HepG2 (cell line): ENCODE data around the gene POU3F3. TPM values are rescaled to one million over a fixed set of nuclear protein-coding genes. Genes with fewer than 3 reads are reported as not detected.

ENCODE experiments used
- ATAC-seq: fragments of 200-7000 bp; cut with Tn5 transposase; 3 replicates; pipeline ENCODE4 v1.9.1; 2020; ENCODE audit warnings: mild to moderate bottlenecking, moderate library complexity
- BruUV-seq: library from RNA; stranded (reverse); fragments of 400-500 nt; replicated peaks from 2 replicates; lab custom pipeline; 2021; lab: Mats Ljungman, UMichigan
- CTCF ChIA-PET: fragments of 300-600 bp; formaldehyde crosslinking; extraction: SDS; loops from one replicate; lab custom pipeline; 2021; ENCODE audit warnings: low total read pairs, inconsistent platforms, low intra/inter-chr PET ratio; lab: Yijun Ruan, JAX
- POLR2A ChIA-PET: fragments of 350-600 bp; sonication (Branson Sonifier 250); formaldehyde crosslinking; loops from one replicate; lab custom pipeline; 2020; ENCODE audit warnings: antibody characterized with exemption, inconsistent platforms; lab: Yijun Ruan, JAX
- DNase-seq: peaks from one replicate; pipeline ENCODE4 v3.0.0-alpha.2; 2015; ENCODE audit warnings: low spot score
- FAIRE-seq: peaks from 3 replicates; lab custom pipeline; 2011; peaks lifted over from hg19 to GRCh38; lab: Jason Lieb, UNC
- H2AFZ ChIP-seq: one replicate; pipeline ENCODE4 v1.6.1; 2011; ENCODE audit warnings: low read length, inconsistent platforms
- H3K27ac ChIP-seq: fragments of 300-600 bp; 3 replicates; pipeline ENCODE4 v1.8.0; 2011; ENCODE audit warnings: mixed run types, mild to moderate bottlenecking, mixed read lengths, low read length, inconsistent platforms; ENCODE audit not compliant: insufficient read depth; ENCODE audit errors: extremely low read length
- H3K27me3 ChIP-seq, 2 experiments: fragments of 200-600 bp in 1 of 2; 2 replicates in 1 of 2; 3 replicates in 1 of 2; pipeline versions ENCODE4 v1.6.0 to v1.8.0; 2011; ENCODE audit warnings: low read length in 2 of 2, mild to moderate bottlenecking in 2 of 2, moderate library complexity in 2 of 2, inconsistent platforms in 1 of 2; ENCODE audit not compliant: insufficient read depth in 2 of 2, control insufficient read depth in 1 of 2
- H3K36me3 ChIP-seq, 2 experiments: fragments of 200-600 bp in 1 of 2; replicated peaks in 1 of 2; 2 replicates in 1 of 2; 3 replicates in 1 of 2; pipeline versions ENCODE4 v1.5.1 to v1.8.0; 2011; ENCODE audit warnings: low read length in 2 of 2, inconsistent platforms in 1 of 2; ENCODE audit not compliant: insufficient read depth in 2 of 2, control insufficient read depth in 1 of 2
- H3K4me1 ChIP-seq: 2 replicates; pipeline ENCODE4 v1.5.1; 2012; ENCODE audit warnings: low read length, inconsistent platforms; ENCODE audit not compliant: insufficient read depth
- H3K4me2 ChIP-seq: 2 replicates; pipeline ENCODE4 v1.6.0; 2011; ENCODE audit warnings: low read depth, low read length, inconsistent platforms
- H3K4me3 ChIP-seq, 3 experiments: fragments of 200-600 bp in 1 of 3; sonication (generic), shearing (Covaris generic) in 1 of 3; replicated peaks in 1 of 3; 2 replicates each; pipeline ENCODE4 v1.5.1; 2011 to 2016; ENCODE audit warnings: low read length in 3 of 3, inconsistent platforms in 2 of 3, low read depth in 2 of 3, mild to moderate bottlenecking in 2 of 3, control low read depth in 1 of 3, mixed read lengths in 1 of 3; ENCODE audit not compliant: insufficient read depth in 1 of 3
- H3K79me2 ChIP-seq: one replicate; pipeline ENCODE4 v1.6.1; 2011; ENCODE audit warnings: low read length, inconsistent platforms; ENCODE audit not compliant: insufficient read depth
- H3K9ac ChIP-seq: 2 replicates; pipeline ENCODE4 v1.6.0; 2011; ENCODE audit warnings: mild to moderate bottlenecking, low read depth, low read length, inconsistent platforms; ENCODE audit not compliant: insufficient read depth
- H3K9me3 ChIP-seq: 2 replicates; pipeline ENCODE4 v1.5.1; 2012; ENCODE audit warnings: mild to moderate bottlenecking, low read length
- H4K20me1 ChIP-seq: 2 replicates; pipeline ENCODE4 v1.6.0; 2011; ENCODE audit warnings: inconsistent platforms, mild to moderate bottlenecking, low read length, moderate library complexity; ENCODE audit not compliant: insufficient read depth
- ATM ChIP-seq: fragments of 450-650 bp; IDR thresholded peaks from 2 replicates; pipeline ENCODE4 v1.7.1; 2017; ENCODE audit warnings: mild to moderate bottlenecking, borderline replicate concordance
- FOXP1 ChIP-seq, 2 experiments: fragments of 450-650 bp in 1 of 2; IDR thresholded peaks; 2 replicates each; pipeline ENCODE4 v1.6.1; 2017 to 2018; ENCODE audit warnings: antibody characterized with exemption in 1 of 2
- MYC ChIP-seq: sonication (generic); formaldehyde crosslinking; IDR thresholded peaks from 2 replicates; pipeline ENCODE4 v1.9.0; 2021; ENCODE audit warnings: missing genetic modification reagents, borderline replicate concordance
- ZFP36 ChIP-seq: fragments of 150-350 bp; IDR thresholded peaks from 2 replicates; pipeline ENCODE4 v1.6.1; 2018; ENCODE audit warnings: borderline replicate concordance, low read length, low read depth; ENCODE audit not compliant: partially characterized antibody
- WGBS: methylation state at CpG from one replicate; pipeline ENCODE4 v1.1.6; 2017; ENCODE audit warnings: low lambda C conversion rate; 5-methylcytosine and 5-hydroxymethylcytosine counted together
- in situ Hi-C: cut with HindIII; loops from 2 replicates; pipeline ENCODE4 v1.10.0; 2017; ENCODE audit warnings: low pct_unique_long_range_greater_than_20kb; ENCODE audit not compliant: extremely low pct_ligation_motif_present
- intact Hi-C: fragments of 100-400 bp; cut with micrococcal nuclease; formaldehyde crosslinking; loops from one replicate; pipeline ENCODE4 v1.10.0; 2022; ENCODE audit not compliant: unreplicated experiment
- polyA plus RNA-seq, 8 experiments: library from polyadenylated mRNA; depleted of rRNA in 3 of 8; stranded (reverse) in 7 of 8; unstranded in 1 of 8; fragments of >200 nt; fragmentation: Illumina TruSeq in 4 of 8; extraction: Trizol in 4 of 8; gene quantifications; 2 replicates each; pipeline versions ENCODE4 v1.2.1 to v1.2.3, GENCODE V29; 2011 to 2016; ENCODE audit warnings: low read depth in 4 of 8, missing spikeins in 1 of 8, mixed read lengths in 1 of 8; ENCODE audit not compliant: insufficient read depth in 1 of 8
- total RNA-seq, 5 experiments: library from RNA; depleted of rRNA; stranded (reverse); fragments of >200 nt; fragmentation: Illumina TruSeq; extraction: Trizol; gene quantifications; 2 replicates each; pipeline ENCODE4 v1.2.3, GENCODE V29; 2016; ENCODE audit warnings: low read depth in 1 of 5
- TF ChIP-seq, protein P1 (sequence below): sonication (generic); formaldehyde crosslinking; IDR thresholded peaks from 2 replicates; pipeline ENCODE4 v1.5.0; 2020; ENCODE audit warnings: mild to moderate bottlenecking, missing genetic modification reagents, borderline replicate concordance
- TF ChIP-seq, protein P2 (sequence below): sonication (generic); formaldehyde crosslinking; IDR thresholded peaks from 2 replicates; pipeline ENCODE4 v1.5.1; 2020; ENCODE audit warnings: mild to moderate bottlenecking, moderate library complexity, missing genetic modification reagents

POU3F3 gene
- total and polyA plus RNA-seq, 2 of the 13 experiments (the other 11 are each of a cell fraction or from before 2014, with no cell fraction given) = not detected

DNA sequence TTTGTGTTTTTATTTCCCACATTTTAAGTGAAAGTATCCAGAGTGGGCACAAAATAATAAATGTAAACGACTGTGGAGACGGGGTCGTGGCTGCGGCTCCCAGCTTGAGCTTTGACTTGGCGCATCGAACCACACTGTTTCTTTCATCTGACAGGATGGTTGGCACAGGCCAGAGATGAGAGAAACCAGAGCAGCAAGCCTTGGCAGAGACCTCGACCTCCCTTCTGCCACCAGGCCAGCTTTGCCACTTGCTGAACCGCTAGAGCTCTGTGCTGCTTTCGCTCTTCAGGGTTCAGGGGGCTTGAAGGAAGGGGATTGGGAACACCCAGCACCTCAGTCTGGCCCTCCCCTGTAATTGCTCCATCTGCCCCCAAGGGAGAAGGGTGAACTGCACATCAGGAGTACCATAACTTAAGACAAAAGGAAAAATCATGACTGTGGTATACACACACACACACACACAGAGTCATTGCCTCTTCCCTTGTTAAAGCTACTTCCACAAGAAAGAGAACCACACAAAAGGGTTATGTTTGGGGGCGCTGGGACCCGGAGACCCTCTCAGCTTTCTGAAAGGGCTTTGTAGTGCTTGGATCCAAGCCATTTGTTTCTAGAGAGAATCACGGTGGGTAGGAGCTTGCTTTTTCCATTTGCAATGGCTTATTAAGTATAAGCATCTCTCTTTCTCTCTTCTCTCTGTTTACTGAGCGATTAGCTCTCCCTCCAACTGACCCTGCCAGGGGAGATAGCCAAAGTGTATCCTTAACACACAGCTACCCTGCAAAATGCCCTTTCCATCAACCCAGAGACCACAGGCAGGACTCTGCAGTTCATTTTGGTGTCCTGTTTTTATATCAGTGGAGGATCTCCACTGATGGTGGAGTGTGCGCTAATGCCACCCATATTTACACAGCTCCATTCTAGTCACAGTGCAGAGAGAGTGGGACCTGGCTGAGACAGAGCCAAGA lies 23.0 kb downstream of the POU3F3 start (continued):
- TF ChIP-seq, protein P1, sequence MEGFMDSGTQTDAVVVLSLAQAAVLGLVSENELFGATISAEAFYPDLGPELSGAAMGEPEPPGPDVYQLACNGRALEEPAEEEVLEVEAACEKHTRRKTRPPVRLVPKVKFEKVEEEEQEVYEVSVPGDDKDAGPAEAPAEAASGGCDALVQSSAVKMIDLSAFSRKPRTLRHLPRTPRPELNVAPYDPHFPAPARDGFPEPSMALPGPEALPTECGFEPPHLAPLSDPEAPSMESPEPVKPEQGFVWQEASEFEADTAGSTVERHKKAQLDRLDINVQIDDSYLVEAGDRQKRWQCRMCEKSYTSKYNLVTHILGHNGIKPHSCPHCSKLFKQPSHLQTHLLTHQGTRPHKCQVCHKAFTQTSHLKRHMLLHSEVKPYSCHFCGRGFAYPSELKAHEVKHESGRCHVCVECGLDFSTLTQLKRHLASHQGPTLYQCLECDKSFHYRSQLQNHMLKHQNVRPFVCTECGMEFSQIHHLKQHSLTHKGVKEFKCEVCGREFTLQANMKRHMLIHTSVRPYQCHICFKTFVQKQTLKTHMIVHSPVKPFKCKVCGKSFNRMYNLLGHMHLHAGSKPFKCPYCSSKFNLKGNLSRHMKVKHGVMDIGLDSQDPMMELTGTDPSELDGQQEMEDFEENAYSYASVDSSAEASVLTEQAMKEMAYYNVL (CRISPR knock-in tag) = no peak
- TF ChIP-seq ZFP36 (no peak), ATM (no peak), MYC (CRISPR knock-in tag) (no peak)
- TF ChIP-seq, protein P2, sequence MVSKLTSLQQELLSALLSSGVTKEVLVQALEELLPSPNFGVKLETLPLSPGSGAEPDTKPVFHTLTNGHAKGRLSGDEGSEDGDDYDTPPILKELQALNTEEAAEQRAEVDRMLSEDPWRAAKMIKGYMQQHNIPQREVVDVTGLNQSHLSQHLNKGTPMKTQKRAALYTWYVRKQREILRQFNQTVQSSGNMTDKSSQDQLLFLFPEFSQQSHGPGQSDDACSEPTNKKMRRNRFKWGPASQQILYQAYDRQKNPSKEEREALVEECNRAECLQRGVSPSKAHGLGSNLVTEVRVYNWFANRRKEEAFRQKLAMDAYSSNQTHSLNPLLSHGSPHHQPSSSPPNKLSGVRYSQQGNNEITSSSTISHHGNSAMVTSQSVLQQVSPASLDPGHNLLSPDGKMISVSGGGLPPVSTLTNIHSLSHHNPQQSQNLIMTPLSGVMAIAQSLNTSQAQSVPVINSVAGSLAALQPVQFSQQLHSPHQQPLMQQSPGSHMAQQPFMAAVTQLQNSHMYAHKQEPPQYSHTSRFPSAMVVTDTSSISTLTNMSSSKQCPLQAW (CRISPR knock-in tag) = no peak

DNA sequence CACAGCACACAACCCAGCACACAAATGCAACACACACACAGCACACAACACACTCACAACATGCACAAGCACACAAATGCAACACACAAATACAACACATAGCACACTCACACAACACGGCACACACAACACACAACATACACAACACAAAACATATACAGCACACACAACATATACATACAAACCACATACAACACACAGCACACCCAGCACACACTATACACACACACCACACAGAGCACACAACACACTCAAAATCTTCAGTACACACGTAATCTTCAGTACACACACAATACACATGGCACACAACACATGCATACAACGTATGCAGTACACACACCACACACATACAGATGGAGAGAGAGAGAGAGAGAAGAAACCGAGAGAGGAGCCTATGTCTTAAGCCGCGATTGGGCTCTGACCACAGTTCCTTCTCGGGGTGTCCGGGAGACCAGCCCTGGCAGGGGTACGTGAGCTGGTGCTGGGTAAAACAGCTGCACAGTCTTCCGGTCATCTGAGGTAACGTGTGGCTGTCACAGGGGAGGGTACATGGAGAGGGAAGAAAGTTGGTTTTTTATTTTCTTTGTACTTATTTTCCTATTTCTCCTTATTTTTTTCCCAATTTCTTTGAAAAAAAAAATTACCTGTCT lies 25.1 kb downstream of the POU3F3 start:
- Histone ChIP-seq H3K4me1 (no peaks in the 10 kb centered on the region), H3K9me3 (no peaks in the 10 kb centered on the region), H3K4me3 (no peak overlapping the region), H3K27ac (no peak overlapping the region), H3K36me3 (no peaks in the 10 kb centered on the region), H4K20me1 (no peaks in the 10 kb centered on the region), H3K27me3 (peaks cover 0 to 36% of the 10 kb centered on the region in 2 experiments; a peak in 3 of 5 replicates), H3K9ac (no peak overlapping the region), H3K79me2 (no peaks in the 10 kb centered on the region), H3K4me2 (no peak overlapping the region), H2AFZ (no peak overlapping the region)
- ChIA-PET CTCF (no interaction called here), POLR2A (no interaction called here)
- WGBS = 24% methylated on average over 11 of the region's 11 CpGs
- ATAC-seq = no peak
- intact Hi-C loops (no loop called here), in situ Hi-C loops (no loop called here)
- BruUV-seq = no TSS peak
- DNase-seq = no peak
- FAIRE-seq = no peak
- 0 out of 2 replicates have a peak, but pooled peaks have one; percentile 35 for TF ChIP-seq FOXP1 (IDR thresholded peaks at IDR 0.05)
- no peak for TF ChIP-seq FOXP1 (CRISPR knock-in tag; IDR thresholded peaks at IDR 0.05)
